SHP77 (cell line): Measurements from ENCODE around the gene CASP2.

Experiments
- DNase-seq, 2 experiments: peaks; one replicate each; lab custom pipeline; 2025; lab: John Stamatoyannopoulos, UW

The CASP2 gene

GRCh38 chr7:143337216-143337615 is 49.1 kb downstream of the CASP2 start:
- DNase-seq, result no peak

- DNase-seq, result no peak
Measured at GRCh38 chr7:143341842-143342241, 53.7 kb downstream of the CASP2 start.

- DNase-seq, result no peak
Measured at GRCh38 chr7:143343596-143343995, 55.4 kb downstream of the CASP2 start.

- no peak for DNase-seq
Measured at GRCh38 chr7:143345428-143345900, 57.3 kb downstream of the CASP2 start.

GRCh38 chr7:143346018-143346417 is 57.9 kb downstream of the CASP2 start:
- no peak for DNase-seq

GRCh38 chr7:143347950-143348349 is 59.8 kb downstream of the CASP2 start:
- no peak for DNase-seq

- no peak for DNase-seq
Measured at GRCh38 chr7:143351060-143351459, 62.9 kb downstream of the CASP2 start.

GRCh38 chr7:143351574-143351973 is 63.4 kb downstream of the CASP2 start:
- no peak for DNase-seq

- no peak for DNase-seq
Measured at GRCh38 chr7:143352531-143353002, 64.4 kb downstream of the CASP2 start.

GRCh38 chr7:143354376-143354775 is 66.2 kb downstream of the CASP2 start:
- DNase-seq, result no peak

GRCh38 chr7:143354965-143355364 is 66.8 kb downstream of the CASP2 start:
- no peak for DNase-seq

- DNase-seq, result no peak
Measured at GRCh38 chr7:143355450-143356385, 67.6 kb downstream of the CASP2 start.

GRCh38 chr7:143356414-143357050 is 68.4 kb downstream of the CASP2 start:
- DNase-seq, result no peak
